Inflammatory macrophage treated with lipopolysaccharide for 1 hour (primary cell): ENCODE measurements around the gene PRELID3B.

ENCODE experiments used
- DNase-seq, 2 donors: peaks; one replicate each; pipeline ENCODE4 v3.0.0-alpha.2; 2020 to 2022

The PRELID3B gene

DNA sequence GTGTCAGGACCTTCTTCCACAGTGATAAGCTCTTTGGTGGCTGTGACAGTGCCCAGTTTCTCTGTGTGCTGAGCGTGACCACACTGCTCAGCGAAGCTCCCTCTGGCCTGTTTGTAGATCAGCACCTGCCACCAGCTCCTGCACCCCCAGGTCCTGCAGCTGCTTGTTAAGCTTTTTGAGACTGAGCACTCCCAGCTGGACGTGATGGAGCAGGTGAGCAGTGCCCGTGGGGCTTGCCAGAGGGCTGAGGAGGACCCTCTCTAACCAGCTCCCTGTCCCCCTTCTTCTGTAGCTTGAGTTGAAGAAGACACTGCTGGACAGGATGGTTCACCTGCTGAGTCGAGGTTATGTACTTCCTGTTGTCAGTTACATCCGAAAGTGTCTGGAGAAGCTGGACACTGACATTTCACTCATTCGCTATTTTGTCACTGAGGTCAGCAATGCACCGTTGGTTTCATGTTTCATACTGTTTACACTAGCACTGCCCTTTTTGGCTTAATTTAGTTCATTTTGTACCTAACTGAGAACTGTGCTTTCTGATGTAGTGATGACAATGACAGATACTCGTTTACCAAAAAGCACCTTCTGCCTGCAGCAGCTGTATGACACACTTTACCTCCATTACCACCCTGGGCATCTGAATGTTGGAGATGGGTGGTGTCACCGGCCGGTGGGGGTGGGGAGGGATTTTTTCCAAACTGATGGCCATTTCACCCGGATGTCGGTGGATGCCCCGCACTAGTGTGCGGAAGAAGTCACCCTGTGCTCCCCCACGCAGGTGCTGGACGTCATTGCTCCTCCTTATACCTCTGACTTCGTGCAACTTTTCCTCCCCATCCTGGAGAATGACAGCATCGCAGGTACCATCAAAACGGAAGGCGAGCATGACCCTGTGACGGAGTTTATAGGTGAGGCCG, 49.0 kb downstream of the PRELID3B start:
- no peak for DNase-seq

DNA sequence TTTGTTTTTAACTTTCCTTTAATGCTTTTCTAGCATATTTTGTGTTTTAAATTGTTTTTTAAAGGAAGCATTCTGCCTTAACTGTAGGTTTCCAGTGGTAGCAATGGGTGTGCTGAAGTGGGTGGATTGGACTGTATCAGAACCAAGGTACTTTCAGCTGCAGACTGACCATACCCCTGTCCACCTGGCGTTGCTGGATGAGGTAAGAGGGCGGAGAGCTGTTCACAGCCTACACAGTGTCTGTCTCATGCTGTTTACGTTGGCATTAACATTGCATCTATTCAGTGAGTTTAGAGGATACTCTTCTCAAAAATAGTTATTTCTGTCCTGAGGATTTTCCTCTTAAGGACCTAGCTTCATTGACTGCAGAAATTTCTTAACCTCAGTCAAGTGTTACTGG, 49.7 kb downstream of the PRELID3B start:
- DNase-seq = no peak

DNA sequence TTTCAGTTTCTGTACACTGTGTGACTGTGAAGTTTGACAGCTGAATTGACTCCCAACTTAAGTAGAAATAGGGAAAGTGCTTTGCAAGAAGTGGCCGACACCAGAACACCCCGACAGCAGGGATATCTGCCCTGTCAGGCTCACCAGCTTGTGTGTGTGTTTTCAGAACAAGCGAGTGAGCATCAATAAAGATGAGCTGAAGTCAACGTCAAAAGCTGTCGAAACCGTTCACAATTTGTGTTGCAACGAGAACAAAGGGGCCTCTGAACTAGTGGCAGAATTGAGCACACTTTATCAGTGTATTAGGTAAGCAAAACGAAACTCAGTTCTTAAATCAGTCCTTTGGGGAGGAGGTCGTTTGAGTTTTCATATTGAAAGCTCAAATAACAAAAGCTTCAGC, 50.9 kb downstream of the PRELID3B start:
- no peak for DNase-seq

DNA sequence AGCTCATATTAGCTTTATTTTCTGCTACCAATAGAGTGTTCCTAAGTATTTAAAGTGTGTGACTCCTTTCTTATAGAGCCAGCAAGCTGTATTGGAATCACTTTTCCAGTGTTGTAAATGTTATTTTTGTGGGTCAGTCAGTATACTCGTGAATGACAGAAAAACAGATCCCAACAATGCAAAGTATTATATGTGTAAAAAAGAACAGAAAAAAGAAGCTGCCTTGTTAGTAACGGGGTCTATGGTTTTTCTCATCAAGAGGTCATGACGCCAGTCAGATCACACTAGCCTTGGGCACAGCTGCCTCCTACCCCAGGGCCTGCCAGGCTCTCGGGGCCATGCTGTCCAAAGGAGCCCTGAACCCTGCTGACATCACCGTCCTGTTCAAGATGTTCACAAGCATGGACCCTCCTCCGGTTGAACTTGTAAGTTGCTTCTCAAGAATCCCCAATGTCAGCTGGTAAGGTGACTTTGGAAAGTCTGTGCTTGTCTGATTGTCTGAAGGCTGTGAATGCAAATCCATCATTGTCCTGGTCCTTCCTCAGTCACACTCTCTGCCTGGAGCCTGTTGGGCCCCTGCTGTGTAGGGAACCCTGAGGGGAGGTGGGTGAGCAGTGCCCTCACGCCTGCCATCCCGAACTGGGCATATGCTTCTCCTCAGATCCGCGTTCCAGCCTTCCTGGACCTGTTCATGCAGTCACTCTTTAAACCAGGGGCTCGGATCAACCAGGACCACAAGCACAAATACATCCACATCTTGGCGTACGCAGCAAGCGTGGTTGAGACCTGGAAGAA, 51.7 kb downstream of the PRELID3B start:
- no peak for DNase-seq

DNA sequence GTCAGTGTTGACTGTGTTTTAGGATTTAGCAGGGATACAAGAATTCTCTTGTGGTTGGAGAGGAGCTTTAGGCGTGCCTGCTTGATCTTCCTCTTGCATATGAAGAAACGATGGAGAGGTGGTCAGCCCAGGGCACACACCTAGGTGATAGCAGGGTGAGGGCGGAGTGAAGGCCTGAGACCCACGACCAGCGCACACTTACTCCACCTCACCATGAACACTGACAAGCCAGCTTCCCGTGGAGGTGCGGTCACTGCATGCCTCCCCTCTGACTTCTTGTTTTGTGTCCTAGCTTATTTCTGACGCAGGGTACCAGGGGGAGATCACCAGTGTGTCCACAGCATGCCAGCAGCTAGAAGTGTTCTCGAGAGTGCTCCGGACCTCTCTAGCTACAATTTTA, 53.4 kb downstream of the PRELID3B start:
- no peak for DNase-seq

DNA sequence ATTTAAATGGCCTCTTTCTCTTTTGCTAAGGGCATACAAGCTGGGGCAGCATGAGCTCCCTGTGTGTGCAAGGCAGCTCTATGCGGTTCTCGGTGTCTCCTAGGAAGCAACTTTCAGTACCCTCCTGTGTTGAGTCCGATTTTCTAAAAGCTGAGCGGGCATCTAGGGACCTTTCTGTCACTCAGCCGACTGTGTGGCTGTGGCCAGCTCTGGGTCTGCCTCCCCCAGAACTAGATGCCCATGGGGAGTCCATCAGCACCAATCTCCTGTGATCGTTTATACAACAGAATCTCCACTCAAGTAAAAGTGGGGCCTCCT, 54.1 kb downstream of the PRELID3B start:
- no peak for DNase-seq

DNA sequence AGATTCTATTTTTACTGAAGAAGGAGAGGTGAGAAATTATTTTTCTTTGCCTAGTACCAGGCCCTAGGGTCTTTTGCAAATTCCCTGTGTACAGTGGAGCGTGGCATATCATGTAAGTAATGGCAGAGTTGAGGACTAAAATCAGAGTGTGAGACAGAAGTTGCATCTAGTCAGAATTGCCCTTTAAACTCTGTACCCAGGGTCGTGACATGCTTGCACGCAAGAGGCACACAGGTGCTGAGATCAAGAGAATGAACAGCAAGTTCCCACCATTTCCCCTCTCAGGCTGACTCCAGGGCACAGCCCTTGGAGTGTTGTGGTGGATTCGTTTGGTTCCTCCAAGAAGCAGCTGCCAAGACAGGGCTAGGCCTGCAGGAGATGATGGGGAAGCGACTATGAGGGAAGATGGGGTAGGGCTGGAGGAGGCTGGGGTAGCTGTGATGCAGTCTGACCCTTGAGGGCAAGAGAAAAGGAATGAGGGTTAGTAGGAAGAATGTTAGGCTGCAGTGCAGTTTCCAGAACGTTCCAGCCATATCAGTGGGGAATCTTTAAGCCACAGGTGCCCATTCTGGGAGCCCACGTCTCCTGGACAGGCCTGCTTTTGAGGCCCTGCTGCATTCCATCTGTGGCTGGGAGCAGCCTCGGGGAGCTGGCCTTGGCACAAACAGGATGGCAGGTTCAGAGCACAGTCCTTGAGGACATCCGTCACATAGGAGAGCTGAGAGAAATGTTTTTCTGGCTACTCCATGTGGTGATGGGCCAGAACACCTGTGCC, 54.6 kb downstream of the PRELID3B start:
- no peak for DNase-seq

DNA sequence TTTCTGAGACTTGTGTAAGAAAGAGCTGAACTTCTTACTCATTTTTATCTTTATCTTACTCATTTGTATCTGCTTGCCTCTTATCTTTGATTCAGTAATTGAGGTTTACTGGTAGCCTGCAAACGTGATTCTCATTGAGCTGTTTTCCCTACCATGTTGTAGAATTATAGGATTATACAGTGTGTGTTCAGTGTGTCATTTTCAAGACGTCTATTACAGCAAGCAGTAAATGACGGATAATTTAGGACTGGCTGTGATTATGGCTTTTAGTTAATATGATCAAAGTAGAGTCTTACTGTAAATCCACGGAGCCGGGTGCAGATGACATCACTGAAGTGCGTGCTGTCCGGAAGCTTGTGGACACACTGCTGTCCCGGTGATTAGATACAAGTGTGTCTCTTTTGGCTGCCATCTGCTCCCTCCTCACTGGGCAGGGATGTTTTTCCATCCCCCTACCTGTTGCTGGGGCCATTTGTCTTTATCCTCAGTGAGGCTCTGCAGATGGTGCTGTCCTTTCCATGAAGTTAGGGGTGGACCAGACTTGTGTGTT, 55.5 kb downstream of the PRELID3B start:
- DNase-seq = no peak

DNA sequence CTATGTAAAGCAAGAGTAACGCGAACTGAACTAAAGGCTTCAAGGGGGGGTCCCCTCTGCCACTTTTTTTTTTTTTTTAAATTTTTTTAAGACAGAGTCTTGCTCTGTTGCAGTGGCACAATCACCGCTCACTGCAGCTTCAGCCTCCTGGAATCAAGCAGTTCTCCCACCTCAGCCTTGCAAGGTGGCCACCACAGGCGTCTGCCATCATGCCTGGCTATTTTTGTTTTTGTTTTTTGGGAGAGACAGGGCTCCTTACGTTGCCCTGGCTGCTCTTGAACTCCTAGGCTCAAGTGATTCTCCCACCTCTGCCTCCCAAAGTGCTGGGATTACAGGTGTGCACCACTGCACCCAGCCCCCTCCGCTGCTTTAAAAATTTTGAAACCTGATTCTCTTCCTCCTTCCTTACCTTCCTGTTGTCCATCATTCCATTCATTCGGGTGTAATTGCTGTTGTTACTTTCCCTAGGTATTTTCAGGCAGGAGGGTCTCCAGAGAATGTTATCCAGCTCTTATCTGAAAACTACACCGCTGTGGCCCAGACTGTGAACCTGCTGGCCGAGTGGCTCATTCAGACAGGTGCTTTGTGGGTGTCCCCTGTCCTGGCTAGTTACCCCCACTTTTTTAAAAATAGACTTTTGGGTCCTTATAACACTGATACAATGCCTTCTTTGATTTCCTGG, 56.2 kb downstream of the PRELID3B start:
- DNase-seq = no peak

DNA sequence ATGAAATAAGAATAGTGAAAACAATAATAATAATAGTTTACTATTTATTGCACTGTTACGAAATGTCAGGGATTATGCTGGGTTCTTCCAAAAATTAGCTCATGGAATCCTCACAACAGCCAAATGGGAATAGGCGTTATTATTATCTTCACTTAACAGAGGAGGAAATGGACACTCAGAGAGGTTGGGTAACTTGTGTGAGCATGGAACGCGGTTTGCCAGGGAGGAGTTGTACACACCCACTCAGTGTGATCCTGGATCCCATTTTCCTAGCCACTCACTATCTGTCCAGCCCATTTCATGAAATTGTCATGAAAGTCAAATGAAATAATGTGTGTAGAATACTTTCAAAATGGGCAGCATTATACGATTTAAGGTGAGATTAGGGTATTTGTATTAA, 56.9 kb downstream of the PRELID3B start:
- DNase-seq = no peak

DNA sequence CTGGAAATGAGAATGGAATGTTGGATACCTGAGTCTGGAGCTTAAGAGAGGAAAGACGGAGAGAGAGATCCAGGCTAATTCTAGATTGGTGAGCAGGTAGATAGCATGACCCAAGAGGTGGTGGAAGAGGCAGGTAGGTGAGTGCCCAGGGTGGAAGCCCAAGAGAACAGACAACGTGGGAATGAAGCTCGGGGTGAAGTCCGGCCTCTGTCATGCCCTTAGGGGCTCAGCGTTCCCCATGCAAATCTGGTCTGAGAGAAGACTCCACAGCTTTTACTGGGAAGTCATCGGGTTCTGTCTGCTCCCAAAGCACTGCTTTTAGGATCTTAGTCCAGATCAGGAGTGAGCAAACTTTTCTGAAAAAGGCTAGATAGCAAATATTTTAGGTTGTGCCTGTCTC, 57.9 kb downstream of the PRELID3B start:
- no peak for DNase-seq
